Body of pancreas (tissue), 4 donors: ENCODE data around the gene SLC2A10. TPM values are rescaled to one million over a fixed set of nuclear protein-coding genes. Genes with fewer than 3 reads are reported as not detected.
A peak's percentile ranks its signal among the peaks of the same experiment; 100 is the strongest.
"Not testable (repeated sequence)": the region's sequence is repeated elsewhere in the genome, so short reads cannot be mapped to it uniquely, and the experiment has no call there.

Source experiments
- ATAC-seq: fragments of 150-250 bp; one replicate; pipeline ENCODE4 v1.9.1; 2016
- DNase-seq, 4 donors: peaks; one replicate each; pipeline ENCODE4 v3.0.0-alpha.2; 2019
- H3K27ac ChIP-seq, 4 donors: fragments of 200-600 bp; sonication (generic); 1 replicate in 3 of 4; 2 replicates in 1 of 4; pipeline versions ENCODE4 v1.5.1 to v1.6.1; 2016 to 2019; ENCODE audit warnings: mild to moderate bottlenecking in 1 of 4, mixed read lengths in 1 of 4, moderate library complexity in 1 of 4
- H3K27me3 ChIP-seq, 2 donors: fragments of 200-600 bp; sonication (generic); one replicate each; pipeline ENCODE4 v1.6.0; 2016; ENCODE audit warnings: mild to moderate bottlenecking in 1 of 2
- H3K36me3 ChIP-seq, 2 donors: fragments of 200-600 bp; sonication (generic); replicated peaks in 1 of 2; 2 replicates each; pipeline ENCODE4 v1.5.1; 2016; ENCODE audit warnings: low read depth in 2 of 2; ENCODE audit not compliant: insufficient read depth in 1 of 2
- H3K4me1 ChIP-seq: fragments of 200-600 bp; sonication (generic); one replicate; pipeline ENCODE4 v1.6.0; 2016
- H3K4me3 ChIP-seq, 2 donors: fragments of 200-600 bp; sonication (generic); 1 replicate in 1 of 2; 2 replicates in 1 of 2; pipeline ENCODE4 v1.5.1; 2016 to 2019
- H3K9me3 ChIP-seq, 3 donors: fragments of 200-600 bp; sonication (generic); 1 replicate in 2 of 3; 2 replicates in 1 of 3; pipeline ENCODE4 v1.5.1; 2016
- CTCF ChIP-seq, 7 experiments: fragments of 450-650 bp in 4 of 7; fragments of 200-600 bp in 3 of 7; sonication (generic) in 3 of 7; IDR thresholded peaks; one replicate each; pipeline ENCODE4 v1.5.1; 2016 to 2019; ENCODE audit warnings: antibody characterized with exemption in 7 of 7
- POLR2A ChIP-seq, 3 donors: fragments of 450-650 bp; IDR thresholded peaks; one replicate each; pipeline ENCODE4 v1.6.1; 2016; ENCODE audit warnings: antibody characterized with exemption in 3 of 3, mild to moderate bottlenecking in 2 of 3
- WGBS, 2 donors: methylation state at CpG; one replicate each; pipeline ENCODE4 v1.1.5; 2017; 5-methylcytosine and 5-hydroxymethylcytosine counted together
- intact Hi-C: fragments of 100-400 bp; cut with DNase I; formaldehyde crosslinking; loops from one replicate; pipeline ENCODE4 v1.15.1; 2023
- total RNA-seq, 2 donors: library from RNA; depleted of rRNA; stranded (reverse); fragments of >200 nt; gene quantifications; one replicate each; pipeline ENCODE4 v1.1.0, GENCODE V29; 2016

SLC2A10 gene
- total RNA-seq, 2 donors from 2014 or later, result 12.2 to 95.3 TPM

- ATAC-seq, result no peak
- 83 to 85% methylated on average over 2 to 3 of the region's 3 CpGs for WGBS, 2 donors
- DNase-seq, result no peak
- Histone ChIP-seq H3K36me3 (no peaks in the 10 kb centered on the region), H3K9me3 (peaks cover 0 to 14% (median 0%) of the 10 kb centered on the region in 3 donors), H3K27ac (peak overlapping the region in 2 of 4 donors; percentile 41 to 60), H3K27me3 (no peaks in the 10 kb centered on the region), H3K4me1 (peaks cover 20% of the 10 kb centered on the region), H3K4me3 (no peak overlapping the region)
- intact Hi-C loops, result loop anchor here (10.0 kb wide), 1 partner anchor 97 kb away; no protein-coding TSS in a partner anchor
- TF ChIP-seq POLR2A (IDR thresholded peaks at IDR 0.05), result no peak
- no peak for TF ChIP-seq CTCF (IDR thresholded peaks at IDR 0.05)
Measured at GRCh38 chr20:46671866-46672542, 37.4 kb upstream of the SLC2A10 start.

- peak overlapping the region in 2 of 4 donors; percentile 41 to 60 for H3K27ac ChIP-seq
- H3K4me3 ChIP-seq, result no peak overlapping the region
- no peak for ATAC-seq
- peaks cover 20% of the 10 kb centered on the region for H3K4me1 ChIP-seq
- 89 to 98% methylated on average over 5 of the region's 5 CpGs for WGBS, 2 donors
- no peaks in the 10 kb centered on the region for H3K27me3 ChIP-seq
- peaks cover 0 to 14% (median 0%) of the 10 kb centered on the region in 3 donors for H3K9me3 ChIP-seq
- DNase-seq, result no peak
- TF ChIP-seq POLR2A (IDR thresholded peaks at IDR 0.05) (no peak), CTCF (IDR thresholded peaks at IDR 0.05) (no peak)
- intact Hi-C loops, result loop anchor here (10.0 kb wide), 1 partner anchor 98 kb away; no protein-coding TSS in a partner anchor
- H3K36me3 ChIP-seq, result no peaks in the 10 kb centered on the region
Measured at GRCh38 chr20:46672543-46673148, 36.8 kb upstream of the SLC2A10 start.

- no peak for TF ChIP-seq CTCF (IDR thresholded peaks at IDR 0.05)
- no peak for TF ChIP-seq POLR2A (IDR thresholded peaks at IDR 0.05)
- Histone ChIP-seq H3K27me3 (no peaks in the 10 kb centered on the region), H3K4me1 (peaks cover 20% of the 10 kb centered on the region), H3K9me3 (peaks cover 0 to 14% (median 0%) of the 10 kb centered on the region in 3 donors), H3K4me3 (no peak overlapping the region), H3K36me3 (no peaks in the 10 kb centered on the region), H3K27ac (peak overlapping the region in 2 of 4 donors; percentile 10 to 44)
- ATAC-seq (no peak), DNase-seq (no peak)
- intact Hi-C loops, result loop anchor here (10.0 kb wide), 1 partner anchor 99 kb away; no protein-coding TSS in a partner anchor
- 79 to 90% methylated on average over 11 of the region's 11 CpGs for WGBS, 2 donors
Measured at GRCh38 chr20:46673394-46674252, 35.8 kb upstream of the SLC2A10 start.

DNA sequence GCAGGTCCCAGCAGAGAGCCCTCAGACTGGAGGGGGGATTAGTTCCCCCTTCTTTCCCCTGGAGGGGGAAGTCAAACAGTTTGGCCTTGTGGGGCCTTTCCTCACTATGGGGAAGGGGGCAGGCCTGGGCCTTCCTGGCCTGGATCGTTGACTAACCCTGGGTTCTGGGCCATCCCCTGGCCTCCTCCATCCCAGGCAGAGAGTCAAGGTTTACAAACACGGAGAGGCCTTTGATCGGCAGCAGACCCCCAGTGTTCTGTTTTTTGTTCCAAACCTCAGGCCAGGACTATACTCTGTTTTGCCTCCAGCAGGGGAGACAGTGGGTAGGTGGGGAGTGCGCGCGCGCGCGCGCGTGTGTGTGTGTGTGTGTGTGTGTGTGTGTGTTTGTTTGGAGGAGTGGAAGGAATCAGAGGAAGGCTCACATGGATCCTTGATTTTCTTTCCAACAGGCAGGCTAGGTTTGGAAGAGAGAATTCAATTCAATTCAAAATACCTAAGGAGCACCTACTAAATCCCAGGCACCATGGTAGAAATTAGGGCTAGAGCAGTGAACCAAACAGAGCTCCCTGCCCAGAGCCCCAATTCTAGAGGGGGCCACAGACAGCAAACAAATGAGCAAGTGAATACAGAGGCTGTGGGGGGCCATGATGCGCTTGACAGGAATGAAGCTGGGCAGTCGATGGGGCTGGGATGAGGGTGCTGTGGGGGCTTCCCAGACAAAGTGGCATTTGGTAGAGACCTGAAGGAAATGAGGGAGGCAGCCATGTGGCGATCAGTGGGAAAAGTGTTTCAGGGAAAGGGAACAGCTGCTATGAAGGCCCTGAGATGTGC is 35.0 kb upstream of the SLC2A10 start:
- H3K36me3 ChIP-seq, result no peaks in the 10 kb centered on the region
- no peaks in the 10 kb centered on the region for H3K27me3 ChIP-seq
- ATAC-seq (no peak), DNase-seq (no peak)
- intact Hi-C loops, result loop anchor here (10.0 kb wide), 1 partner anchor 100 kb away; no protein-coding TSS in a partner anchor
- H3K4me3 ChIP-seq, result no peak overlapping the region
- H3K27ac ChIP-seq, result peak overlapping the region in 1 of 4 donors; percentile 44
- H3K4me1 ChIP-seq, result peaks cover 20% of the 10 kb centered on the region
- peaks cover 0 to 14% (median 0%) of the 10 kb centered on the region in 3 donors for H3K9me3 ChIP-seq
- 64 to 66% methylated on average over 14 of the region's 14 CpGs for WGBS, 2 donors
- no peak for TF ChIP-seq POLR2A (IDR thresholded peaks at IDR 0.05)
- TF ChIP-seq CTCF (IDR thresholded peaks at IDR 0.05), result no peak

GRCh38 chr20:46676649-46677316 is 32.7 kb upstream of the SLC2A10 start:
- not testable (repeated sequence) for H3K27me3 ChIP-seq, H3K4me3 ChIP-seq, H3K9me3 ChIP-seq, H3K36me3 ChIP-seq, ATAC-seq, H3K27ac ChIP-seq, DNase-seq
- H3K4me1 ChIP-seq, result peaks cover 17% of the 10 kb centered on the region
- WGBS, 2 donors, result 88 to 97% methylated on average over 8 to 11 of the region's 14 CpGs
- intact Hi-C loops, result loop anchor here (10.0 kb wide), 1 partner anchor 102 kb away; no protein-coding TSS in a partner anchor
